B cell (primary cell): ENCODE results near the gene ERO1B. TPM values are rescaled to one million over a fixed set of nuclear protein-coding genes. Genes with fewer than 3 reads are reported as not detected.

Source experiments
- ATAC-seq: fragments of 200-7000 bp; cut with Tn5 transposase; one replicate; pipeline ENCODE4 v1.10.0; 2021; ENCODE audit warnings: low read depth, mild to moderate bottlenecking, moderate number of reproducible peaks, moderate library complexity
- CTCF ChIA-PET: fragments of 350-600 bp; sonication (Branson Sonifier 250); formaldehyde crosslinking; loops from one replicate; lab custom pipeline; 2021; ENCODE audit warnings: antibody characterized with exemption, inconsistent platforms; lab: Charles Lee
- POLR2A ChIA-PET: fragments of 350-600 bp; sonication (Branson Sonifier 250); formaldehyde crosslinking; loops from one replicate; lab custom pipeline; 2021; ENCODE audit warnings: antibody characterized with exemption; lab: Charles Lee
- DNase-seq: peaks from one replicate; pipeline ENCODE4 v3.0.0; 2013
- H2AFZ ChIP-seq: 2 replicates; pipeline ENCODE4 v1.6.1; 2012; ENCODE audit warnings: mild to moderate bottlenecking, low read depth, low read length; ENCODE audit not compliant: insufficient read depth, poor library complexity, severe bottlenecking
- H3K27ac ChIP-seq, 2 donors: 1 replicate in 1 of 2; 2 replicates in 1 of 2; pipeline ENCODE4 v1.5.1; 2012 to 2013; ENCODE audit warnings: low read length in 2 of 2, mild to moderate bottlenecking in 2 of 2, moderate library complexity in 1 of 2
- H3K27me3 ChIP-seq, 4 experiments: fragments of 200-600 bp in 1 of 4; sonication (generic) in 1 of 4; replicated peaks in 1 of 4; 1 replicate in 2 of 4; 2 replicates in 2 of 4; pipeline versions ENCODE4 v1.6.1 to v1.7.0; 2013 to 2016; ENCODE audit warnings: low read length in 3 of 4, mild to moderate bottlenecking in 2 of 4, mixed read lengths in 1 of 4, moderate library complexity in 1 of 4; ENCODE audit not compliant: insufficient read depth in 4 of 4, control insufficient read depth in 3 of 4; ENCODE audit errors: control extremely low read depth in 1 of 4
- H3K36me3 ChIP-seq, 2 experiments: replicated peaks in 1 of 2; 1 replicate in 1 of 2; 2 replicates in 1 of 2; pipeline versions ENCODE4 v1.6.1 to v1.7.1; 2013; ENCODE audit warnings: low read length in 1 of 2; ENCODE audit not compliant: insufficient read depth in 2 of 2, control insufficient read depth in 1 of 2; ENCODE audit errors: control extremely low read depth in 1 of 2, extremely low read depth in 1 of 2
- H3K4me1 ChIP-seq, 2 donors: fragments of 200-600 bp in 1 of 2; sonication (generic) in 1 of 2; 1 replicate in 1 of 2; 2 replicates in 1 of 2; pipeline versions ENCODE4 v1.5.1 to v1.6.1; 2013 to 2017; ENCODE audit warnings: low read length in 2 of 2; ENCODE audit not compliant: control insufficient read depth in 2 of 2, insufficient read depth in 2 of 2
- H3K4me2 ChIP-seq: replicated peaks from 2 replicates; pipeline ENCODE3; 2012; ENCODE audit warnings: mild to moderate bottlenecking, low read depth, low read length; ENCODE audit not compliant: poor library complexity, severe bottlenecking
- H3K4me3 ChIP-seq, 5 experiments: fragments of 200-600 bp in 1 of 5; sonication (generic) in 1 of 5; 1 replicate in 3 of 5; 2 replicates in 2 of 5; pipeline versions ENCODE4 v1.5.1 to v1.7.0; 2011 to 2016; ENCODE audit warnings: low read length in 4 of 5, mild to moderate bottlenecking in 4 of 5, low read depth in 2 of 5, control low read depth in 1 of 5, moderate library complexity in 1 of 5; ENCODE audit not compliant: insufficient read depth in 1 of 5; ENCODE audit errors: control extremely low read depth in 1 of 5, extremely low read depth in 1 of 5
- H3K79me2 ChIP-seq: fragments of 200-600 bp; sonication (generic); one replicate; pipeline ENCODE4 v1.6.0; 2016; ENCODE audit warnings: low read length; ENCODE audit not compliant: control insufficient read depth, insufficient read depth
- H3K9ac ChIP-seq: fragments of 200-600 bp; sonication (generic); 2 replicates; pipeline ENCODE4 v1.6.1; 2017; ENCODE audit warnings: mild to moderate bottlenecking, low read length, moderate library complexity
- H3K9me3 ChIP-seq, 3 donors: one replicate each; pipeline versions ENCODE4 v1.6.1 to v1.7.1; 2013; ENCODE audit warnings: low read length in 2 of 3; ENCODE audit not compliant: control insufficient read depth in 2 of 3, insufficient read depth in 1 of 3; ENCODE audit errors: control extremely low read depth in 1 of 3
- H4K20me1 ChIP-seq: 2 replicates; pipeline ENCODE4 v1.6.0; 2012; ENCODE audit warnings: mild to moderate bottlenecking, low read length; ENCODE audit not compliant: insufficient read depth, control insufficient read depth, poor library complexity, severe bottlenecking
- H3K27ac Mint-ChIP-seq: one replicate; pipeline ENCODE4 v1.8.0; 2021; ENCODE audit warnings: mixed read lengths
- H3K27me3 Mint-ChIP-seq: one replicate; pipeline ENCODE4 v1.8.0; 2021; ENCODE audit warnings: mixed read lengths
- H3K4me1 Mint-ChIP-seq: one replicate; pipeline ENCODE4 v1.8.0; 2021; ENCODE audit warnings: mixed read lengths
- H3K4me3 Mint-ChIP-seq: one replicate; pipeline ENCODE4 v1.8.0; 2021; ENCODE audit warnings: mixed read lengths
- H3K9me3 Mint-ChIP-seq: one replicate; pipeline ENCODE4 v1.8.0; 2022; ENCODE audit warnings: mixed read lengths; ENCODE audit not compliant: insufficient read depth
- EZH2 ChIP-seq: IDR thresholded peaks from 2 replicates; pipeline ENCODE4 v1.6.1; 2012; ENCODE audit warnings: borderline replicate concordance, low read depth, mild to moderate bottlenecking, moderate library complexity, low read length; ENCODE audit not compliant: insufficient read depth, poor library complexity, severe bottlenecking
- WGBS: methylation state at CpG from one replicate; pipeline ENCODE4 v1.1.5; 2013; ENCODE audit warnings: missing lambda C conversion rate; ENCODE audit not compliant: insufficient coverage; 5-methylcytosine and 5-hydroxymethylcytosine counted together
- intact Hi-C: fragments of 100-400 bp; cut with micrococcal nuclease; formaldehyde crosslinking; loops from one replicate; pipeline ENCODE4 v1.10.0; 2022
- polyA plus RNA-seq: library from polyadenylated mRNA; depleted of rRNA; stranded (reverse); fragments of >200 nt; gene quantifications from 2 replicates; pipeline ENCODE4 v1.2.3, GENCODE V29; 2012
- total RNA-seq, 2 donors: library from RNA; stranded (reverse); fragments of 120-200 nt in 1 of 2; gene quantifications; 1 replicate in 1 of 2; 2 replicates in 1 of 2; pipeline versions ENCODE4 v1.2.3 to v1.2.4, GENCODE V29; 2013 to 2022
- TF ChIP-seq, protein P1 (sequence below): fragments of 200-600 bp; IDR thresholded peaks from one replicate; pipeline ENCODE4 v1.8.0; 2022; ENCODE audit warnings: antibody characterized with exemption, mild to moderate bottlenecking

ERO1B gene
- total and polyA plus RNA-seq, 2 donors (not counting 1 experiment from before 2014, with no cell fraction given): 5.1 to 25.6 TPM

DNA sequence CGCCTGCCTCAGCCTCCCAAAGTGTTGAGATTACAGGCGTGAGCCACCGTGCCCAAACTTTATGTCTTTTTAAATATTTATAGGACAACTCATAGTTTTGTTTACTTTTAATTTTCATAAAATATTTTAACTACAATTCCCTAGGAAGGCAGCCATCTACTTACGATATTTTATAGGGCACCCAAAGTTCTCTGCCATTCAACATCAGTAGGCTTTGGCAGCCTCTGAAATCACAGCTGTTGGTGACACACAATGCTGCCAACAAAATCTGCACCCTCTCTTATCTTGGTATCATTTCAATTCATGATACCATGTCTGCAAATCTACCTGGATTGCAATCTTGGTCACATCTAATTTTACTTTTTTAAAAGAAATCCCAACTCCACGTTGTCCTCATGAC is 27.1 kb upstream of the ERO1B start:
- intact Hi-C loops: no loop called here
- ATAC-seq (no peak), DNase-seq (no peak)
- no peak overlapping the region for H3K4me2 ChIP-seq
- H2AFZ ChIP-seq: no peak overlapping the region
- WGBS: 100% methylated on average over 2 of the region's 5 CpGs
- no peaks in the 10 kb centered on the region for H3K36me3 ChIP-seq
- no peaks in the 10 kb centered on the region for H3K9me3 ChIP-seq
- H3K79me2 ChIP-seq: no peaks in the 10 kb centered on the region
- H3K27me3 Mint-ChIP-seq: peaks cover 8% of the 10 kb centered on the region
- H3K4me3 ChIP-seq: no peak overlapping the region
- no peak overlapping the region for H3K9ac ChIP-seq
- no peaks in the 10 kb centered on the region for H4K20me1 ChIP-seq
- no peaks in the 10 kb centered on the region for H3K9me3 Mint-ChIP-seq
- CTCF ChIA-PET: no interaction called here
- H3K27ac ChIP-seq: no peak overlapping the region
- no peaks in the 10 kb centered on the region for H3K4me1 Mint-ChIP-seq
- no peak overlapping the region for H3K27ac Mint-ChIP-seq
- no peaks in the 10 kb centered on the region for H3K27me3 ChIP-seq
- no peak overlapping the region for H3K4me3 Mint-ChIP-seq
- no peak for TF ChIP-seq EZH2
- TF ChIP-seq, protein P1, sequence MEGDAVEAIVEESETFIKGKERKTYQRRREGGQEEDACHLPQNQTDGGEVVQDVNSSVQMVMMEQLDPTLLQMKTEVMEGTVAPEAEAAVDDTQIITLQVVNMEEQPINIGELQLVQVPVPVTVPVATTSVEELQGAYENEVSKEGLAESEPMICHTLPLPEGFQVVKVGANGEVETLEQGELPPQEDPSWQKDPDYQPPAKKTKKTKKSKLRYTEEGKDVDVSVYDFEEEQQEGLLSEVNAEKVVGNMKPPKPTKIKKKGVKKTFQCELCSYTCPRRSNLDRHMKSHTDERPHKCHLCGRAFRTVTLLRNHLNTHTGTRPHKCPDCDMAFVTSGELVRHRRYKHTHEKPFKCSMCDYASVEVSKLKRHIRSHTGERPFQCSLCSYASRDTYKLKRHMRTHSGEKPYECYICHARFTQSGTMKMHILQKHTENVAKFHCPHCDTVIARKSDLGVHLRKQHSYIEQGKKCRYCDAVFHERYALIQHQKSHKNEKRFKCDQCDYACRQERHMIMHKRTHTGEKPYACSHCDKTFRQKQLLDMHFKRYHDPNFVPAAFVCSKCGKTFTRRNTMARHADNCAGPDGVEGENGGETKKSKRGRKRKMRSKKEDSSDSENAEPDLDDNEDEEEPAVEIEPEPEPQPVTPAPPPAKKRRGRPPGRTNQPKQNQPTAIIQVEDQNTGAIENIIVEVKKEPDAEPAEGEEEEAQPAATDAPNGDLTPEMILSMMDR: no peak
- POLR2A ChIA-PET: no interaction called here
- no peaks in the 10 kb centered on the region for H3K4me1 ChIP-seq

DNA sequence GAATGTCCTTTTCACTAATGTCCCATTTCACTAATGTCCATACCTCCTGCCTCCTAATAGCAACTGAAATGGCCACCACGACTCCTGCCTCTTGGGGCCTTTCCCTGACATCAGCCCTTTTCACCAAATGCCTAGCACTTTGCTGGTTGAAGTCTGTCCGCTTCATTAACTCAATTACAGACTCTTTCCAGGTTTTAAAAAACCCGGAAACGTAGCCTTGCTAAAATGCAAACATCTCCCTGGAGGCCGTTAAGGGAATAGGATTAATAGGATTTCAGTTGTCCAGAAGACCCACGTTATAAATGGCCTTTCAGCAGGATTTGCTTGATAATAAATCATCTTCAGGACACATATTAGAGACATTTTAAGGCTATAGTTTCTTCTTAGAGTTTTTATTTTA is 25.7 kb upstream of the ERO1B start:
- Histone ChIP-seq H3K4me1 (no peaks in the 10 kb centered on the region), H3K36me3 (no peaks in the 10 kb centered on the region), H3K4me2 (no peak overlapping the region), H3K27me3 (no peaks in the 10 kb centered on the region), H3K4me3 (no peak overlapping the region), H3K9ac (no peak overlapping the region), H4K20me1 (no peaks in the 10 kb centered on the region), H3K27ac (no peak overlapping the region), H2AFZ (no peak overlapping the region), H3K9me3 (no peaks in the 10 kb centered on the region), H3K79me2 (no peaks in the 10 kb centered on the region)
- no peak overlapping the region for H3K27ac Mint-ChIP-seq
- TF ChIP-seq EZH2: no peak
- TF ChIP-seq, protein P1: no peak
- intact Hi-C loops: no loop called here
- no peak for DNase-seq
- H3K4me1 Mint-ChIP-seq: no peaks in the 10 kb centered on the region
- 92% methylated on average over 4 of the region's 6 CpGs for WGBS
- ATAC-seq: no peak
- no peak overlapping the region for H3K4me3 Mint-ChIP-seq
- H3K27me3 Mint-ChIP-seq: peaks cover 8% of the 10 kb centered on the region
- CTCF ChIA-PET: no interaction called here
- POLR2A ChIA-PET: no interaction called here
- no peaks in the 10 kb centered on the region for H3K9me3 Mint-ChIP-seq
